Tongue (tissue), 2 donors: ENCODE measurements around the gene KIAA1755. TPM values are rescaled to one million over a fixed set of nuclear protein-coding genes. Genes with fewer than 3 reads are reported as not detected.

Experiments used
- DNase-seq: peaks from one replicate; pipeline ENCODE4 v3.0.0-alpha.2; 2015
- total RNA-seq: library from RNA; depleted of rRNA; stranded (reverse); fragments of >200 nt; gene quantifications from one replicate; pipeline ENCODE4 v1.2.3, GENCODE V29; 2014

KIAA1755 gene
- total RNA-seq, 1 donor from 2014 or later = 5.0 TPM

DNA sequence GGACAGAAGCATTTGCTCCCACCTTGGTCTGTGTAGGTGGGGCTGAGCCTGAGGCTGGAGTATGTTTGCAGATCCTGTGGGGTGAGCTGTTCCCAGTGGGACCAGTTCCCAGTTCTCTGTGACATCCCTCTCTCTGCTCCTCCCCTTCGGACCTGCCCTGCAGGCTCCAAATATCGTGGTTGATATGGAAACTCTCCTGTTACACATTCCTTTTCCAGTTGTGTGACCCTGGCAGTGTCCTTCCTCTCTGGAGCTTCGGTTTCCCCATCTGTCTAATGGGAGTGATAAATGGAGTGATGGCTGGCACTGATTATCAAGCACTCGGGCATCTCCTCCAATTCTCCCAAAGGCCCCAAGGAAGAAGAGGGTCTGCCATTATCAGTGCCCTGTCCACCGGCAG lies 79.8 kb downstream of the KIAA1755 start:
- DNase-seq = no peak

DNA sequence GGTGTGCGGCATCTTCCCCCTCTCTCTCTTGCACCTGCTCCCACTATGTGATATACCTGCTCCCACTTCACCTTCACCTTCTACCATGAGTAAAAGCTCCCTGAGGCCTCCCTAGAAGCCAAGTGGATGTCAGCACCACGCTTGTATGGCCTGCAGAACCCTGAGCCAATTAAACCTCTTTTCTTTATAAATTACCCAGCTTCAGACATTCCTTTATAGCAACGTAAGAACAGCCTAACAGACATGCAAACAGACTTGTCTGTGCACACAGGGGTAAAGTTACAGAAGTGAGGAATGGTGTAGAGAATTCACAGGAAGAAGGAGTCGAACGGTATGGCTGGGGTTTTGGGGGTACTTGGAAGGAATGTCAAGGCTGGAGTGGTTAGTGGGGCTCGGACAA lies 80.7 kb downstream of the KIAA1755 start:
- no peak for DNase-seq

DNA sequence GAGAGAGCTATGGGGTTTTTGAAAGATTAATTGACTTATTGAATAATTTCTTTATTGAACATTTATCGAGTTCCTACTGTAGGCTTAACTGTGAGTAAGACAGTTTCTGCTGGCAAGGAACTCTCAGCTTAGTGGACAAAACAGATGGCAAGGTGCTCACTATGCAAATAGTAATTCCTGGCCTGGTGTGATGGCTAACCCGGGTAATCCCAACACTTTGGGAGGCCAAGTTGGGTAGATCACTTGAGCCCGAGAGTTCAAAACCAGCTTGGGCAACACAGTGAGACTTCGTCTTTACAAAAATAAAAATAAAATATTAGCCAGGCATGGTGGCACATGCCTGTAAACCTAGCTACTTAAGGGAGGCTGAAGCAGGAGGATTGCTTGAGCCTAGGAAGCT lies 82.0 kb downstream of the KIAA1755 start:
- no peak for DNase-seq

- DNase-seq = no peak
Observed at GRCh38 chr20:38178065-38178491, 82.5 kb downstream of the KIAA1755 start.

DNA sequence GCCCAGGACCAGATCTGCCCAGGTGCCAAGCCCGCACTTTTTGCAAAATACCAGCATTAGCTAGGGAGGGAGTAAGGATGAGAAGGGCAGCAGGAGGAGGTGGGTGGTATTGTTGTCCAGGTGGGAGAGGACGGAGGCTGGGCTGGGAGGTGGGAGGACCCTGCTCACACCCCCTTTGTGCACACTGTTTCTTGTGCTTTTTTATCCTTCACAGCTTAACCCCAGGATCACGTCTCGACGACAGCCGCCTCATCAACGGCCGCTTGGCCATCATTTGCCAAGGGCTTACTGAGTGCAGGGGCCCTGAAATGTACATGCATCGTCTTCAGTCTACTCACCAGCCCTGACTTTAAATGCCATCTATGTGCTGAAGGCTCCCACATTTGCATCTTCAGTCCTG lies 83.3 kb downstream of the KIAA1755 start:
- no peak for DNase-seq

- DNase-seq = no peak
Observed at GRCh38 chr20:38175304-38176180, 85.0 kb downstream of the KIAA1755 start.

GRCh38 chr20:38173237-38174156 lies 87.0 kb downstream of the KIAA1755 start:
- DNase-seq = peak; percentile 76

DNA sequence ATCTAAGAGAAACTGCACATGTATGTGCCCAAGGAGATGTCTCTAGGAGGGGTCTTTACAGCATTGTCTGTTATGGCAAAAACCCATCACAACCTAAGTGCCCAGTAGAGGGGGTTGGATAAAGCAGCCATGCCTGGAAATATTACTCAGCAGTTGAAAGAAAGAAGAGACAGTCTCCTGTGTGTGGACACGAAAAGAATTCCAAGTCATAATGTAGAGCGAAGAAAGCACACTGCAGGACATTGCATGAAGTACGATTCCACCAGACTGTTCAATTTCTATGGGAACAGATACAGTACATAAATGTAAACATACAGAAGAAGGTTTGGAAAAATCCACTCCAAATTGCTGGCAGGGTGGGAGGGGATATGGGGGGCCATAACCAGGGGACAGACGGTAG lies 88.1 kb downstream of the KIAA1755 start:
- peak; percentile 68 for DNase-seq

DNA sequence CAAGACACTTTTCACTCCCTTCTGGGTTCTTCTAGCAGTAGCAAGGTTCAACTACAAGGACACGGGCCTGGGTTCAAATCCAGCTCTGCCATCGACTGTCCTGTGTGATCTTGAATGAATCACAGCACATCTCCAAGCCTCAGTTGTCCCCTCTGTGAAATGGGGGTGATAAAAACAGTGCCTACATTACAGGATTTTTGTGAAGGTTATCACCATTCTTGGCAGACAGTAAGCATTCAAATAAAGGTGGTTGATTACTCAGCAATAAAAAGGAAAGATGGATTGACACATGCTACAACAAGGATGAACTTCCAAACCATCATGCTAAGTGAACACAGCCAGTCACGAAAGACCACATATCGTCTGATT lies 88.9 kb downstream of the KIAA1755 start:
- no peak for DNase-seq

- peak; percentile 70 for DNase-seq
Observed at GRCh38 chr20:38170826-38171674, 89.5 kb downstream of the KIAA1755 start.

DNA sequence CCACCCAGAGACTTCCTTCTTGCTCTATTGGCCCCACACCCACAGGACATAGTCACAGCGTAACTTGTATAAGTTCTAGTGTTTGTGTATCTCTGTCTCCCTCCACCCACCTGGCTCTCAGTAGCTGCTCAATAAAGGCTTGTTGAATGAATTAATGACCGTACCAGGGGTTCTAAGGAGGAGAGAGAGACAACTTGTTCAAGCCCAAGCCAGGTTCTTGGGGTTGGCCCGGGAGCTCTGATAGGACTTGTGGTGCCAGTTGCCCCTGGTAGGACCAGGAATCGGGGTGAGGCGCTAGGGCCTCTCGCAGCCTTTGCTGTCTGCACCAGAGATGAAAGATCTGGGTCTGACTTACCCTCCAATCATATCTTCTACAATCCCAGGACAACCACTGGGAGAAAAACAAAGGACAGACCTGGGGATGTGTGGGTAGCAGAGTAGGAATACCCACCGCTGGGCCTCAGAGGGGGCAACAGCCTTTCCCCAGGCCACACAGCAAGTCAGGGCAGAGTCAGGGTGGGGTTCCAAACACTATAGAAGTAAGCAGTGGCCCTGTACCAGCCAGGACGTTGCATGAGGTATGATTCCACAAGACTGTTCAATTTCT lies 90.2 kb downstream of the KIAA1755 start:
- DNase-seq = no peak

DNA sequence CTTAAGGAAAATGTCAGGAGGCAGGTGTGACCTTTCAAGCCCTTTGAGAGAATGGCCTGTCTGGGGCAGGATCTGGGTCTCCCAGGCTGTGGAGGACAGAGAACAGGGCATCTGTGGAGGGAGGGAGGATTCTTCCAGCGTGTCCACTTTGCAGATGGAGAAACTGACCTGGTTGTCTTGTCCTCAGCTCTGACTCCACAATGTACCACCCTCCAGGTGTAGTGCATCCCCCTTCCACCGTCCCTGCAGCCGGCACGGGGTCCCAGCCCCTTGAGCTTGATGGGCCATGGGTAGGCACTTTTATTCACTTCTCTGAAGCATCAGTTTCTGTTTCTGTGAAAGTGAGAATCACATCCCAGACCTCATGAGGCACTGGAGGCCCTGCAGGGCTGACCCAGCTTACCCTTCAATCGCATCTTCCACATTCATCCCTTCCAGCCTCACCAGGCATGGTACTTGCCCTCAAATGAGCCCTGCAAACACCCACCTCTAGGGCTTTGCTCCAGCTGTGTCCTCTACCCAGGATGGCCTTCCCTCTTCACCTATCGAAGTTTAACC lies 90.8 kb downstream of the KIAA1755 start:
- no peak for DNase-seq

DNA sequence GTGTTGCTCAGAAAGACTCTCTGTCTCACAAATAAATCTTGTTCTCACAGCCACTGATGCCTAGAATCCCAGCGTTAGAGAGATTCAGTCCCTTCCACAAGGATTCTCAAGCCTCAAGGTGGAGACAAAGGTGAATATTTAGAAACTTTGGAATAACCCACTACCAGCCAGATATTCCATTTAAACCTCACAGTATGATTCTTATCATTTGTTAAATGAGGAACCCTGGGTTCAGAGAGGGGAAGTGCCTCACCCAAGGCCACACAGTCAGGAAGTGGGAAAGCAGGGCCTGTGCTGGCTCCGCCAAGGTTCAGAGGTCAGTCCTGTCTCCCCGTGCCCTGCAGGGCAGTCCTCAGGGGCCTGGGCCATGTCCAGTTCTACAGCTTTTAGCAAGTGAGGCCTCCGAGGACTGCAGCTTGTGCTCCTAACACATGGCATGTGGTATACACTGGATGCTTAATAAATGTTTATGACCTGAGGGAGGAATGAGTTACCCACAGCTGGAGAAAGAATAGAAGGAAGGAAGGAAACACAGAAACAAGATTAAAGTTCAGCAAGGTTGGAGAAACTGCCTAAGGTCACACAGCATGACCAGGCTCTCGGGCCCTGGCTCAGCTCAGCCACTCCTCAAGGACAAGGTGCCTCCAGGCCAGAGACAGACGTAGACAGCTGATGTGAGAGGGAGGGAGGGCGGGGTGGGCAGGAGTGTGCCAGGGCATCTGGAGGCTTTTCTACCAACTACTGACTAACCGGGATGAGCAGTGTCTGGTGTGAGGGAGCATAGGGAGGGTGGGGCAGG lies 91.5 kb downstream of the KIAA1755 start:
- no peak for DNase-seq

DNA sequence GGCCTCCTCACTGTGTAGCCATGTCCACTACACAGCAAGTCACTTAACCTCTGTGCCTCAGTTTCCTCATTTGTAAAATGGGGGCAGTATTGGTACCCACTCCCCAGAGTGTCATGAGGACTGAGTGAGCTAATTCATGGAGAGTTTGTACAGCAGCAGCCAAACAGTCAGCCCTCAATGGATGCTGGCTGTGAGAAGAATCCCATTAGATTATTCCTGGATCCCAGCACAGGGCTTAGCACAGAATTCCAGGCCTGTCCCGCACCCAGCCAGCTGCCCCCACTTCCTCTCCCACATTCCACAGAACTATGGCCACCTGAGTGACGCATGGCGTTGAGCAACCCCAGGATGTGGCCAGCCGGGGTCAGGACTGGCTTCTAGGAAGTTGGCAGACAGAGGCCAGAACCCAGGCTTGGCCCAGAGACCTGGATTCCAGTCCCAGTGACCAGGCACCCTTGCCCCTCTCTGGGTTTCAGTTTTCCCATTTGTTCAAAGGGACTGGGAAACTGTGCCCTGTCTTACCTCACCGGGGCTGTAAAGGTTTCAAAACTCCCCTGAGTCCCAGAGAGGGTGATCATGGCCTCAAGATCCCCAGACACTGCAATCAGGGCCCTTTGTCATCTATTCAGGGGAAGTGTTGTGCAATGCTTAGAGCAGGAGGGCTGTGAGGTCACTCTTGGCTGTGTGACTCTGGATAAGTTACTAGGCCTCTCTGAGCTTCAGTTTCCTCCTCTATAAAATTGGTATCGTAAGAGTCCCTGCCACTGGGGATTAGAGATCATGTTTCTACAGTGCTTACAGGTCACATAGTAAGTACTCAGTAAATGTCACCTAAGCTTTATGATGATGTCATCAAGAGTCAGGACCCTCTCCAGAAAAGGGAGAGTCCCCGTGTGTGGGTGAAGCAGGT lies 92.4 kb downstream of the KIAA1755 start:
- no peak for DNase-seq

- no peak for DNase-seq
Observed at GRCh38 chr20:38167328-38167850, 93.1 kb downstream of the KIAA1755 start.

DNA sequence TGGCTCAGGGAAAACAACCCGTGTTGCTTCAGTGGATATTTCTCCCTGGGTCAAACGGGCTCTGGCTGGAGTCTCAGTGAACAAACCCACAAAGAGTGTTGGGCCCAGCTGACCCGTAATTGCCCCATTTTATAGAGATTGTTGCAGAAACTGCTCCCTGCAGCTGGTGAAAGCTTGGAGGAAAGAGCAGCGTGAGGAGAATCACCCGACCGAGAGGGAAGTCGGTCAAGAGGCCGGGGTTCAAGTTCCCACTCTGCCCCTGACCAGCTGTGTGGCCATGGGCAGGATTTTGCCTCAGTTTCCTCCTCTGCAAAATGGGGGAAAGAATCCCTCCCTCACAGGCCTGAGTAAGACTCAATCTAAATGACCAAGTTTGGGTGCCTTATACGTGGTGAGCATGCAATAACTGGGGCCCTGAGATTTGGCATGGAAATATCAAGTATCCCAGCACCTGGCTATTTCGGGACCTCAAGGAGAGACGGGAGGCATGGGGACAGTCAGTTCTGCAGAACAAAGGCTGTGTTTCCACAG lies 93.8 kb downstream of the KIAA1755 start:
- DNase-seq = no peak

- DNase-seq = peak; percentile 52
Observed at GRCh38 chr20:38165966-38166702, 94.4 kb downstream of the KIAA1755 start.
